Measurements from ENCODE around the gene CROCC. TPM values are rescaled to one million over a fixed set of nuclear protein-coding genes. Genes with fewer than 3 reads are reported as not detected.
"Not testable (repeated sequence)": the region's sequence is repeated elsewhere in the genome, so short reads cannot be mapped to it uniquely, and the experiment has no call there.

The CROCC gene
- 21.8 TPM for total RNA-seq

- DNase-seq, result peak; percentile 29
These were observed at the start of gene CROCC for GRCh38 chr1:16921391-16922185. Gene CROCC (plus strand): TSS chr1:16921931. CDS start chr1:16922019, 88 bp downstream.

GRCh38 chr1:16872152-16873075, 49.3 kb upstream of the CROCC start:
- DNase-seq, result not testable (repeated sequence)

- DNase-seq, result not testable (repeated sequence)
These were observed 48.5 kb upstream of the CROCC start for GRCh38 chr1:16873076-16873879.

DNA sequence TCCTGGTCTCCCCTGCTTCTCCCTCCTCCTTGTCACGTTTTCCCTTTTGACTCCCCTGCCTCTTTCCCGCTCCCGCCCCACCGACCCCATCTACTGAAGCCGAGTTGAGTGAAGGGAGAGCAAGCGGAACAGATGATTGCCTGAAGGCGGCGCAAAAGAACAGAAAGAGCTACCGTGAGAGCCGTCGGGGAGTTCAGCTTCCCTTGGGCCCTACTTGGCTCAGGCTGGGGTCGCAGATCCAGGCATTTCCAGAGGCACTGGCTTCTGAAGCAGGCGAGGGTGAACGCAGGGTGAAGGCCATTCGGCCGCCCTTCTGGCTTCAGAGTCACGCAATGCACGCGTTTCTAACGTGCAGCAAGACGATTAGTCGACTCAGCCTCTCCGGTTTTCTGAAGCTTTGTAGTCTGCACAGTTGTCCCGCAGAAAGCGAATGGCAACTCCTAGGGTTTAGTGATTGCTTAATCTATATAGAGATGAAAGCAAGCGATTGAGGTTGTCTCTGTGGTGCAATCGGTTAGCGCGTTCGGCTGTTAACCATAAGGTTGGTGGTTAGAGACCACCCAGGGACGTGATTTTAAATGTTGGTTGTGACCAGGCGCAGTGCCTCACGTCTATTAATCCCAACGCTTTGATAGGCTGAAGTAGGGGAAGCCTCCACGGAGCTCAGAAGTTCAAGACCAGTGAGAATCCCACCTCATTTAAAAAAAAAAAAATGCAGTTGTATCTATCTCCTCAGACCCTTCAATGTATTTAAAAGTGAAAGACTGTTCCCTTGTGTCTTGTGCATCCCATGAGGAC, 46.6 kb upstream of the CROCC start:
- not testable (repeated sequence) for DNase-seq

DNA sequence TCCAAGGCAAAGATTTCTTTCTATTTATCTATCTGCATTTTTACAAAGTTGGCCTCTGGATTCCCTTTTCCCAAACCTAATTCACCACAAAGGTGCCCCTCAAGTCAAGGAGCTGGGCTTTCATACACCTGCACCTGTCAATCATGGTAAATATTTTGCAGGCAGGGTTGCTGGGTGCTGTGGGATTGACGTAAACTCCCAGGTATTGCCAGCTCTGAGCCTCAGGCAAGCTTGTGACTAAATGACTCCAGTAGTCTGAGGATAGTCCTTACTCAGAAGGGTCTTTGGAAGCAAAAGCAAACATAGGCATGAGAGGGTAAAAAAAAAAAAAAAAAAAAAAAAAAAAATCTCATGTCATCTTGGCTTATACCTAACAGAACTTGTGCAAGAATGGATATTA, 40.0 kb upstream of the CROCC start:
- DNase-seq, result not testable (repeated sequence)

GRCh38 chr1:16882986-16883385, 38.7 kb upstream of the CROCC start:
- DNase-seq, result no peak

DNA sequence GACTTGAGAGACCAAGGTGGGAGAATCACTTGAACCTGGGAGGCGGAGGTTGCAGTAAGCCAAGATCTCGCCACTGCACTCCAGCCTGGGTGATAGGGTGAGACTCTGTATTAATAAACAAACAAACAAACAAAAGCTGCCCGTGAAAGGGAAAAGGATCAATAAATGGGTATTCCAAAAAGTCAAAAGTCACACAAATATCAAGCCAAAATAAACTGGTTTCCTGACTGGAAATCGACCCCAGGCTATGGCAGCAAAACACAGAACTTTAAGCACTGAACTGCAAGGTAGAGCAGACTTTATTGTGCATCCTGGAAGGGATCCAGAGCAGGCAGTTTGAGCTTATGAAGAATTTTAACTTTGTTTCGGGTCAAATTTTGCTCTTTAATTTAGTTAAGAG, 37.2 kb upstream of the CROCC start:
- DNase-seq, result not testable (repeated sequence)

- no peak for DNase-seq
These were observed 34.7 kb upstream of the CROCC start for GRCh38 chr1:16886860-16887605.

GRCh38 chr1:16888860-16889816, 32.6 kb upstream of the CROCC start:
- peak; percentile 74 for DNase-seq

DNA sequence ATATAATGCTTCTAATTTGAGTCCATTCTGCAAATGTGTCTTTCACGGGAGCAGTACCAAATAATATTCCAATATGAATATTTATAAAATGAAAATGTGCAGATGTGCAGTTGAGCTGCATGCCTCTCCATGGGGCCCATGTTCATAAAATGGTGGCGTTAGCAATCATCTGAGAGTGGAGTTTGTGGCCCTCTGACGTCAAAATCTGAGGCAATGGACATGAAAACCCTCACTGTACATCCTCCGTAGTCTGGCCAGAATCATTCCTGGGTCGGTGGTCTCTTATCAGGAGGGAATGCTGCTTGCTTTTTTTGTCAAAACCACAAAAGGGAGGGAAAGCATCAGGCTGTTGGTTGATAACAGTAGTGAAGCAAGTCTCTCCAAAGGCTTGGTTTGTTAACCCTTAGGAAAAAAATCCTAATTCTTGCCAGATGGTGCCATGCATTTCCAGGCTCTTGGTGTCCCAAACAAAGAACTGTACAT, 31.2 kb upstream of the CROCC start:
- DNase-seq, result not testable (repeated sequence)

DNA sequence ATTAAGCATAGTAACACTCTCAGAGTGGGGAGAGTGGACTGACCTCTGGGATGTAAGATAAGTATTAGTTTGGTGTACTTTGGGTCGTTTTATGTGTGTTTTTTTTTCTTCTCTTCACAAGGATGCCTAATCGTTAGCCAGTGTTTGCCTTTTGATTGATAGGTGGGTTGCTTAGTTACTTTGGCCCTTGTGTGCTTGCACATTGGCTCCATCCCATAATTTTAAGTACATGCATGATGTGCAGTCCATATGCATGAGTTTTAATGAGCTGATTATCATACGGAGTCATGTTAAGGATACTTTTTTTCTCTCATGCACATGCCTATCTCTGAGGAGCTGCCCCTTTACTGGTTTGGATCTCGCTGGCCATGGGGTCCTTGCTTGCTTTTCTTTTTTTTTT, 30.7 kb upstream of the CROCC start:
- not testable (repeated sequence) for DNase-seq

DNA sequence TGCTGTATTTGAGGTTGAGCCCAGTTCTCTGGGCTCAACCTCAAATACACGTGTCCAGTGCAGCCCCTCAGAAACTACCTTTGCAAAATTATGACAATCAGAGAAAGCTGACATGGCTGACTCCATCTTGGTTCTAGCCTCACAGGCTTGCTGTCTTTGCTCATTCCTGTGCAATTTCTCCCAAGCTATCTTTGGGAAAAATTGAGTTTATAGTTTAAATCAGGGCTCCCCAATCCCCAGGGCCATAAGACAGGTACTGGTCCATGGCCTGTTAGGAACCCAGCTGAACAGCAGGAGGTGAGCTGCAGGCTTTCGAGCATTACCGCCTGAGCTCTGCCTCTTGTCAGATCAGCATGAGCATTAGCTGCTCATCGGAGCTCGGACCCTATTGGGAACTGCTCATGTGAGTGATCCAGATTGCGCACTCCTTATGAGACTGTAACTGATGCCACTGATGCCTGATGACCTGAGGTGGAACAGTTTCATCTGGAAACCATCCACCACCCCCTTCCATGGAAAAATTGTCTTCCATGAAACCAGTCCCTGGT, 28.7 kb upstream of the CROCC start:
- DNase-seq, result not testable (repeated sequence)

DNA sequence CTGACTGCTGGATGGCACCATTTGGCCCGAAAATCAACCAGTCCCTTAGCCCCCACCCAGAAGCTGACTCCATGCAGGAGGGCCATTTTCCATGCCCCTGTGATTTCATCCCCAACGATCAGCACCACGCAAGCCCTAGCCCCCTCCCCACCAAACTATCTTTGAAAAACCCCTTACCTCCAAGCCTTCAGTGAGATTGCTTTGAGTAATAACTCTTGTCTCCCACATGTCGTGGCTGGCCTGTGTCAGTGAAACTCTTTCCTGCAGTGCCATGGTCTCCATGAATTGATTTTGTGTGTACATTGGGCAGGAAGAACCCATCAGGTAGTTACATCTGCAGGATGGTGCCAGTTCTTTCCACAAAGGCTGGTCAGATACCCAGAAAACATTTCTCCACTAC, 27.9 kb upstream of the CROCC start:
- not testable (repeated sequence) for DNase-seq

DNA sequence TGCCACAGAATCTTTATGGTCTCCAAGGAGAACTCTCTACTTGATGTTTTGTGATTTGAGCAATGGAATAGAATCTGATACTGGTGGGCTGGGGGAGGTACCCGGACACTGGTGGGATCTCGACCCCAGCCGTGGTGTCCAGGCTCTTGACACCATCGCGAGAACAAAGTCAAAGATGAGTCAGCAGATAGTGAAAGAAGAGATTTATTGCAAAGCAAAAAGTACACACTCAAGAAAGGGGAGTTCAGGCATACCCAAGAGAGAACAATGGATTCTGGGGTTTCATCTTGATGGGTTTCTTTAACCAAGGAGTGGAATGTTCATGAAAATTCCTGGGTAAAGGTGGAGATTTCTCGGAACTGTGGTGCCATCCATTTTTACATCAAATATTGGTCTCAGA, 27.4 kb upstream of the CROCC start:
- DNase-seq, result not testable (repeated sequence)

DNA sequence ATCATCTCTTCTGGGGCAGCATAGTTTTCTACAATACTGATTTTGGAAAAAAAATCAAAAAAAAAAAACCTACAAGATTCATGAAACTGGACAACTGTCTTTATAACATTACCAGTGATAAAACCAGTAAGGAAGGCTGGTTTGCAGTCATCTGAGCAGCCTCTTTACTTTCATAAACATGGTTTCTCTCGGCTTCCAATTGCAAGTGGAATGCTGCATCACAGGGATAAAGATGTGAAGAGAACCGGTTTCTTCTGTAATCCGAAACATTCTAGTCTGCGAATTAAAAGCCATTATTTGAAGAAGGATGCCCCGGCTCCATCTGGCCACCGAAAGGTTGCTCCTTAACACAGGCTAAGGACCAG, 26.5 kb upstream of the CROCC start:
- not testable (repeated sequence) for DNase-seq

DNA sequence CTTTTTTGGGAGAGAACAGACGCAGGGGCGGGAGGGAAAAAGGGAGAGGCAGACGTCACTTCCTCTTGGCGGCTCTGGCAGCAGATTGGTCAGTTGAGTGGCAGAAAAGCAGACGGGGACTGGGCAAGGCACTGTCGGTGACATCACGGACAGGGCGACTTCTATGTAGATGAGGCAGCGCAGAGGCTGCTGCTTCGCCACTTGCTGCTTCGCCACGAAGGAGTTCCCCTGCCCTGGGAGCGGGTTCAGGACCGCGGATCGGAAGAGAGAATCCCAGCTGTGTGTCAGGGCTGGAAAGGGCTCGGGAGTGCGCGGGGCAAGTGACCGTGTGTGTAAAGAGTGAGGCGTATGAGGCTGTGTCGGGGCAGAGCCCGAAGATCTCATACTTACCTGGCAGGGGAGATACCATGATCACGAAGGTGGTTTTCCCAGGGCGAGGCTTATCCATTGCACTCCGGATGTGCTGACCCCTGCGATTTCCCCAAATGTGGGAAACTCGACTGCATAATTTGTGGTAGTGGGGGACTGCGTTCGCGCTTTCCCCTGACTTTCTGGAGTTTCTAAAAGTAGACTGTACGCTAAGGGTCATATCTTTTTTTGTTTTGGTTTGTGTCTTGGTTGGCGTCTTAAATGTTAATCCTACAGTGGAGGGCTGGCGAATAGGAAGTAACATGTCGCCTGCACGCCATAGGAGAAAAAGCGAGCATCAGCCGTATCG, 26.0 kb upstream of the CROCC start, which contains the start of gene RNU1-2:
Gene RNU1-2, plus strand, starts transcription at position 383 of the 718 bp plus-strand sequence.
- peak; percentile 96 for DNase-seq

- not testable (repeated sequence) for DNase-seq
These were observed 25.2 kb upstream of the CROCC start for GRCh38 chr1:16896316-16897055.

Data from skin of body (tissue), 2 donors.